Stimulated activated CD4-positive, alpha-beta T cell treated with anti-CD3 and anti-CD28 coated beads, Interleukin-15, amount 100 ng/mL, for 48 hours (primary cell): ENCODE data around the gene SPON2.

ENCODE experiments used
- DNase-seq, 2 donors: peaks; one replicate each; pipeline ENCODE4 v3.0.0-alpha.2; 2020; ENCODE audit warnings: low read depth in 2 of 2

Gene SPON2

DNA sequence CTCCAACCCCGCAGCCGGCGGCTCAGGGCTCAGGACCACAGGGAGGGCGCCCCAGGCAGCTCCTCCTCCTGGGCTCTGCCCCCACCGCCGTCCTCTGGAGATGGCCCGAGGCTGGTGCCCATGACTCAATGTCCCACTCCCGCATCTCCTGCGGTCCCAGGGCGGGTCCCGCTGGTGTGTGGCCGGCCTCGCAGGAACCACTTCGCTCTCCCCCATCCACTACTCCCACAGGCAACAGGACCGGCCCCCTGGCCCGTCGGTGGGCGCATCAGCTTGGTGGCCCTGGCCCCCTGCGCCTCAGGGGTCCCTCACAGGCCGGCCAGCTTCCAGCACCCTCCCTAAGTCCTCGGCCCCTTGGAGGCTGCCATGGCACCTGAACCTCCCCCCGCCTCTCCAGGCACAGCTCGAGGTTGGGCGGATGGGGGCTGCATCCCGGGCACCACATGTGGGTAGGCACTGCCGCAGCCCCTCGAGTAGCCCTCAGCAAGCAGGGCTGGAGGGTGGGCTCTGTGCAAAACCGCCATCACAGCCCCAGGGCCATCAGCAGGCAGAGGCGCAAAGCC, 22.8 kb upstream of the SPON2 start:
- DNase-seq = no peak

- no peak for DNase-seq
Measured at GRCh38 chr4:1194010-1194900, 21.9 kb upstream of the SPON2 start.

- DNase-seq = no peak
Measured at GRCh38 chr4:1193206-1194009, 21.0 kb upstream of the SPON2 start.

- no peak for DNase-seq
Measured at GRCh38 chr4:1192493-1193205, 20.3 kb upstream of the SPON2 start.

DNA sequence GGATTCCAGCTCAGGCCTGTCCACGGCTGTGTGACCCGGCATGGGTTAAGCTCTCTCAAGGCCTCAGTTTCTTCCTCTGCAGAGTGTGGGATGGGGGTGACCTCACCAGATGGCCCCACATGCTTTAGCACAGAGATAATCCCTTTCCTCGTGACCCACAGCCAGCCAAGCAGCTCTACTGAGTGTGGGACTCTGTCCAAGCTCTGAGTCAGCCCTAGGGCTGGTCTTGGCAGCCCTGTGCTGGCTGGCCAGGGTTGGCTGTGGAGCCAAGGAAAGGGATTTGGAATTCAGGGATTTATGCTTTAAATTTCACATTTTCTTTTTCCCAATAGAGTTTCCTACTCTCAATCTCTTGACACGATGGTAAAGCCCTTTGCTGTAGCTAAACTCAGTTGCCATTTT, 19.7 kb upstream of the SPON2 start:
- no peak for DNase-seq

DNA sequence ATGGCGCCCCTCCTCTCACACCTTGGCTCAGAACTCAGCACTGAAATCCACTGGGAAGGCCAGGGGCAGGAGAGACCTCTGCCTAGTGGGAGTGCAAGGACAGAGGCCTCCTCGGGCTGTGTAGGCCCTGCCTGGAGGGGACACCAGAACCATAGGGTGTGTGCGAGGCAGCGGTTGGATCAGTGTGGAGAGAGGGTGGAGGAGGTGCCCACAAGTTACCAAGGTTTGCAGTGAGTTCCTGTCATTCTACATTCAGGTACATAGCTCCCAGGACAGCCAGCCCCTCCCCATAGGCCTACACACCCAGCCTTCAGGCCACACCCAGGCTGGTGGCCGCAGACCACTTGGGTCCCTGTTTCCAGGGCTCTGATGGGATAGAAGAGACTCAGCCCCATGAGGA, 19.2 kb upstream of the SPON2 start:
- no peak for DNase-seq

DNA sequence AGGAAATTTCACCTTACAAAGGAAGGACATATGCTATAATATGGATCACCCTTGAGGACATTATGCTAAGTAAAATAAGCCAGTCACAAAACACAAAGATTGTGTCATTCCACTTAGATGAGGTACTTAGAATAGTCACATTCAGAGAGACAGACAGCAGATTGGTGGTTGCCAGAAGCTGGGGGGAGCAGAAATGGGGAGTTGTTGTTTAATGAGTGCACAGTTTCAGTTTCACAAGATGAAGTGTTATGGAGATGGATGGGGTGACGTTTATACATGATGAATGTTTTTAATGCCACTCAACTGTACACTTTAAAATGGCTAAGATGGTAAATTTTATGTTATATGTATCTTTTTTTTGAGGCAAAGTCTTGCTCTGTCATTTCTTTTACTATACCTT, 14.8 kb upstream of the SPON2 start:
- DNase-seq = no peak

DNA sequence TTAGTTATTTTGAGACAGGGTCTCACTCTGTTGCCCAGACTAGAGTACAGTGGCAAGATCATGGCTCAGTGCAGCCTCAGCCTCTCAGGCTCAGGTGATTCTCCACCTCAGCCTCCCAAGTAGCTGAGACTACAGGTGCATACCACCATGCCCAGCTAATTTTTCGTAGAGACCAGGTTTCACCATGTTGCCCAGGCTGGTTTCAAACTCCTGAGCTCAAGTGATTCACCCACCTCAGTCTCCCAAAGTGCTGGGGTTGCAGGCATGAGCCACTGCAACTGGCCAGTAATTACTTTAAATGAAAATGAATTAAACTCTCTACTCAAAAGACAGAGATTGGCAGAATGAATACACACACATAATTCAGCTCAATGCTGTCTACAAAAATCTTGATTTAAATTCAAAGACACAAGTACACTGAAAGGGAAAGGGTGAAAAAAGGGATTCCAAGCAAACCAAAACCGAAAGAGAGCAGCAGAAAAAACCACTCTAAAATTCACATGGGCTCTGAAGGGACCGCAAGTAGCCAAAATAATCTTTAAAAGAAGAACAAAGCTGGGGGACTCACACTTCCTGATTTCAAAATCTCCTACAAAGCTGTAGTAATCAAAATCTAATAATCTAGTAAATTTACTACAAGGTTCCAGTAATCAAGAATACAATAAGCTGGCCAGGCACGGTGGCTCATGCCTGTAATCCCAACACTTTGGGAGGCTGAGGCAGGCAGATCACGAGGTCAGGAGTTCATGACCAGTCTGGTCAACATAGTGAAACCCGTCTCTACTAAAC, 11.8 kb upstream of the SPON2 start:
- DNase-seq = no peak

- no peak for DNase-seq
Measured at GRCh38 chr4:1182313-1182712, 9.9 kb upstream of the SPON2 start.

DNA sequence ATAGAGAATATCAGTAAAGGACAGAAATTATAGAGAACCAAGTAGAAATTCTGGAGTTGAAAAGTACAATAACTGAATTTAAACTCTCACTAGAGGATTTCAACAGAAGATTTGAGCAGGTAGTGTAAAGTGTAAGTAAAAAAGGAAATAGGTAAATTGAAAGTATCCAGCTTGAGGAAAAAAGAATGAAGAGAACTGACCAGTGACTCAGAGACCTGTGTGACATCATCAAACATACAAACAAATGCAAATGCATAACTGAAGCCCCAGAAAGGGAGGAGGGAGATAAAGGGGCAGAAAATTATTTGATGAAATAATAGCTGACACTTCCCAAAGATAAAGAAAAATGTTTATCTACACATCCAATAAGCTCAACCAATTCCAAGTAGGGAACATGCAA, 8.3 kb upstream of the SPON2 start:
- no peak for DNase-seq

DNA sequence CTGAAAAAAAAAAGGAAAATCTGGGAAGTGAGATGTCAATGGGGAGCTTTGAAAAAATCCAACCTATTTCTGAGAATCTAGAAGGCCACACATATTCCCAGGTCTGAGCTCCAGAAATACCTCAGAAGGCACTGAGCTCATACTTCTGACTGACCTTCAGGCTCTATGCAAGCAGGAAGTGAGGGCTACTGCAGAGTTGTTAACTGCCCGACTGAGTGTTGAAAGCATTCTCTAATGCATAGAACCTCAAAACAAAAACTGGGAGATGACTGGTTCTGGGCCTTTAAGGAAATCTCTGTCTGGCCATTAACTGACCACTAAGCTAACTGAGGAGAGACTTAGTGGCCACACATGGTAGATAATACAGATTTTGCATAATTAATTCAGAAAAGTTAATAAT, 7.6 kb upstream of the SPON2 start:
- no peak for DNase-seq

DNA sequence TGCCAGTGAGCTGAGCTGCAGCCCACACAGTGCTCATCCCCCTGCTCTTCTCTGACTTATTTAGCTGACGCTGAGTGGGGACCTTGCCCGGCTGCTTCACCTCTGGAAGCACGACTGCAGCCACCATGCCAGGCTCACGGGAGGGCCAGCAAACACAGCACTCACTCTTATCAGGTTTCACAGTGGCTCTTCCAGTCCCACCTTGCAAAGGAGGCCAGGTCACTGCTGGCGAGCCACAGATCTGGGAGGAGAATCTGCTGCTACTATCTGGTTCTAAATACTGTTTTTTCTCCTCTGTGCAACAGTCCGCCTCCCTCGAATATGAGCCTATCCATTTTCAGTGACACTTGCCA, 6.7 kb upstream of the SPON2 start:
- DNase-seq = no peak

- DNase-seq = no peak
Measured at GRCh38 chr4:1178300-1179088, 6.1 kb upstream of the SPON2 start.

GRCh38 chr4:1177274-1178141, 5.1 kb upstream of the SPON2 start:
- no peak for DNase-seq

- no peak for DNase-seq
Measured at GRCh38 chr4:1176398-1177273, 4.3 kb upstream of the SPON2 start.

DNA sequence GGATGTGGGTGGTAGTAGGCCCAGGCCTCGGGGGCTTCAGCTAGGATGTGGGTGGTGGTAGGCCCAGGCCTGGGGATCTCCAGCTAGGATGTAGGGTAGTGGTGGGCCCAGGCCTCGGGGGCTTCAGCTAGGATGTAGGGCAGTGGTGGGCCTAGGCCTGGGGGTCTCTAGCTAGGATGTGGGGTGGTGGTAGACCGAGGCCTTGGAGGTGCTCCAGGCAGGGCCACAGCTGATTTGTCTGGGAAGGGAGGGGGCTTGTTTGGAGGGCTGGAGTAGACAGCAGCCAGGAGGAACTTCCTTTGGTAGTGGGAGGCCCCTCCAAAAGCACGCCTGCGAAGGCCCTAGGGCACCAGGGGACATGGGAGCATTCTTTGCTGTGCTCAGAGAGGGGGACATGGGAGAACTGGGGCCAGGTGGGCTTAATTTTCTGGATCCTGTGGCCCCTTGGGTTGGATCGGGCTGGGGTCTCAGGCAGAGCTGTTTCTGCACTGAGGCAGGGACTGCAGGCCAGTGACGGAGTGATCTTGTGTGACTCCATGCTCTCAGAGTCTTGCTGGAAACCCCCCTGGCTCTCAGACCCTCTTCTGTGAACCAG, 3.3 kb upstream of the SPON2 start:
- no peak for DNase-seq

- no peak for DNase-seq
Measured at GRCh38 chr4:1174941-1175634, 2.7 kb upstream of the SPON2 start.
